Measurements from ENCODE around the gene NRG2.

Gene NRG2

GRCh38 chr5:139947727-139948126 lies 95.4 kb downstream of the NRG2 start:
- no peak for TF ChIP-seq CTCF (IDR thresholded peaks at IDR 0.05; ENCODE audit: control insufficient read depth, insufficient read depth, low read depth, low read length, missing control alignments)
- no peak for DNase-seq (ENCODE audit: low read depth)

GRCh38 chr5:139946440-139946839 lies 96.7 kb downstream of the NRG2 start:
- no peak for TF ChIP-seq CTCF (IDR thresholded peaks at IDR 0.05; ENCODE audit: control insufficient read depth, insufficient read depth, low read depth, low read length, missing control alignments)
- DNase-seq (ENCODE audit: low read depth), result no peak
- H3K4me3 ChIP-seq (ENCODE audit: control insufficient read depth, low read depth, low read length), result no peak overlapping the region

More at GRCh38 chr5:139947727-139948126, 95.4 kb downstream of the NRG2 start:
- H3K4me3 ChIP-seq (ENCODE audit: control insufficient read depth, low read depth, low read length), result no peak overlapping the region

- no peak for TF ChIP-seq CTCF (IDR thresholded peaks at IDR 0.05; ENCODE audit: control insufficient read depth, insufficient read depth, low read depth, low read length, missing control alignments)
- no peak for DNase-seq (ENCODE audit: low read depth)
- no peak overlapping the region for H3K4me3 ChIP-seq (ENCODE audit: control insufficient read depth, low read depth, low read length)
These were observed 97.1 kb downstream of the NRG2 start for GRCh38 chr5:139946006-139946405.

GRCh38 chr5:139942243-139942642 lies 100.9 kb downstream of the NRG2 start:
- DNase-seq (ENCODE audit: low read depth), result no peak
- no peak for TF ChIP-seq CTCF (IDR thresholded peaks at IDR 0.05; ENCODE audit: control insufficient read depth, insufficient read depth, low read depth, low read length, missing control alignments)
- no peak overlapping the region for H3K4me3 ChIP-seq (ENCODE audit: control insufficient read depth, low read depth, low read length)

GRCh38 chr5:139930406-139930805 lies 112.7 kb downstream of the NRG2 start:
- no peak overlapping the region for H3K4me3 ChIP-seq (ENCODE audit: control insufficient read depth, low read depth, low read length)
- no peak for DNase-seq (ENCODE audit: low read depth)
- TF ChIP-seq CTCF (IDR thresholded peaks at IDR 0.05; ENCODE audit: control insufficient read depth, insufficient read depth, low read depth, low read length, missing control alignments), result no peak

- no peak for TF ChIP-seq CTCF (IDR thresholded peaks at IDR 0.05; ENCODE audit: control insufficient read depth, insufficient read depth, low read depth, low read length, missing control alignments)
- no peak for DNase-seq (ENCODE audit: low read depth)
- H3K4me3 ChIP-seq (ENCODE audit: control insufficient read depth, low read depth, low read length), result no peak overlapping the region
These were observed 116.1 kb downstream of the NRG2 start for GRCh38 chr5:139926797-139927503.

Measured in AG09309 (cell line).